ENCODE data around the gene OR2T6. TPM values are rescaled to one million over a fixed set of nuclear protein-coding genes. Genes with fewer than 3 reads are reported as not detected.
"Not testable (repeated sequence)": the region's sequence is repeated elsewhere in the genome, so short reads cannot be mapped to it uniquely, and the experiment has no call there.

OR2T6 gene
- total RNA-seq, 1 donor from 2014 or later, result not detected

- DNase-seq, result not testable (repeated sequence)
Measured at GRCh38 chr1:248433811-248434415, 58.4 kb downstream of the OR2T6 start.

GRCh38 chr1:248434913-248435312 is 59.4 kb downstream of the OR2T6 start:
- not testable (repeated sequence) for DNase-seq

GRCh38 chr1:248436303-248436702 is 60.8 kb downstream of the OR2T6 start:
- DNase-seq, result not testable (repeated sequence)

- DNase-seq, result not testable (repeated sequence)
Measured at GRCh38 chr1:248438668-248439067, 63.1 kb downstream of the OR2T6 start.

GRCh38 chr1:248439283-248439682 is 63.7 kb downstream of the OR2T6 start:
- DNase-seq, result not testable (repeated sequence)

Other genes with a start within 250 kb of the OR2T6 start
- gene OR2M5, start 230.6 kb upstream of the OR2T6 start, total RNA-seq, result not detected in 2 replicates
- not detected in 2 replicates for gene OR2M2, start 200.9 kb upstream of the OR2T6 start, total RNA-seq
- not detected in 2 replicates for gene OR2M3, start 178.5 kb upstream of the OR2T6 start, total RNA-seq
- not detected in 2 replicates for gene OR2M4, start 144.3 kb upstream of the OR2T6 start, total RNA-seq
- not detected in 2 replicates for gene OR2T33, start 97.8 kb upstream of the OR2T6 start, total RNA-seq
- gene OR2T12, start 72.3 kb upstream of the OR2T6 start, total RNA-seq, result not detected in 2 replicates
- not detected in 2 replicates for gene OR2M7, start 51.2 kb upstream of the OR2T6 start, total RNA-seq
- gene OR14C36, start 27.0 kb upstream of the OR2T6 start, total RNA-seq, result not detected in 2 replicates
- not detected in 2 replicates for gene OR2T4, start 14.1 kb upstream of the OR2T6 start, total RNA-seq
- not detected in 2 replicates for gene OR2T1, start 27.3 kb downstream of the OR2T6 start, total RNA-seq
- gene OR2T2, start 69.9 kb downstream of the OR2T6 start, total RNA-seq, result not detected in 2 replicates
- not detected in 2 replicates for gene OR2T3, start 97.6 kb downstream of the OR2T6 start, total RNA-seq
- not detected in 2 replicates for gene OR2T5, start 112.8 kb downstream of the OR2T6 start, total RNA-seq
- not detected in 2 replicates for gene OR2G6, start 132.3 kb downstream of the OR2T6 start, total RNA-seq
- gene OR2T29, start 187.0 kb downstream of the OR2T6 start, total RNA-seq, result not detected in 2 replicates
- not detected in 2 replicates for gene OR2T34, start 199.0 kb downstream of the OR2T6 start, total RNA-seq
- gene OR2T10, start 222.0 kb downstream of the OR2T6 start, total RNA-seq, result not detected in 2 replicates